ENCODE measurements around the gene FUCA2. TPM values are rescaled to one million over a fixed set of nuclear protein-coding genes. Genes with fewer than 3 reads are reported as not detected.
A peak's percentile ranks its signal among the peaks of the same experiment; 100 is the strongest.

Gene FUCA2
- total and polyA plus RNA-seq, 2 of the 8 experiments (the other 6 are each of a cell fraction or from before 2014, with no cell fraction given) = 24.2 to 47.2 TPM

DNA sequence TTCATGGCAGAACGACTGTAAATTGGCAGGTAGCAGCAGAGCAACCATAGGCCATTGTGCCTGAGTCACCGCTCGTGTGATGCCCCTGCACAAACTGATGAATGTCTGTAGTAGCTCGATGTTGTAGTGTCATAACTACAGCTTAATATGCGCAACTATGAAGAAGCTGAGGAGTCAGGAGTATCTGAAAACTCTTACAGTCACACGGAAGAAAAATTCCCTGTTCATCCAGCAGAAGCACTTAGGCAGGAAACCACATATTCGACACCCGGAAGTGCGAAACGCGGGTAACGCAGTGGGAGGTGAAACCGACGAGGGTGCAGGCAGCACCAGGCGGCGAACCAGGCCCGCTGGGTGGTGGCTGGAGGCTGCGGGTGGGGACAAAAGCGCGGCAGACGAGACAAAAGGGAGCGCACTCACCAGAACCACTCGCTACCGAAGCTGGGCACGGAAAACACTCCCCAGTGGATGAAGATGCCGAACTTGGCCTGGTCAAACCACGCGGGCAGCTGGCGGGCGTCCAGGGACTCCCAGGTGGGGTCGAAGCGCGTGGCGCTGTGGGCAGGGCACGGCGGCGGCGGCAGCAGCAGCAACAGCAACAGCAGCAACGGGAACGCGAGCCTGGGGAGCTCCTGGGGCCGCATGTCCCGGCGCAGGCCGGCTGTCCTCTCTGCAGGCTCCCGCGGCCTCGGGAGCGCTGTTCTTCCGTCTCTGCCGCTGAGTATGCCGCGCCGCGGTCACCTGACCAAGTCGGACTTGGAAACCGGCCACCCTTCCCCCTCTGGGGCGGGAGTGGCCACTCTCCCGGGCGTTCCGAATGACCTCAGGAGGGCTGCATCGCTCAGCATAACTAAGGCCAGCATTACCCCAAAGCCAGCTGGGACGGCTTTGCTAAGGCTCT lies at the start of gene FUCA2 (continued):
- TF ChIP-seq, protein P1, sequence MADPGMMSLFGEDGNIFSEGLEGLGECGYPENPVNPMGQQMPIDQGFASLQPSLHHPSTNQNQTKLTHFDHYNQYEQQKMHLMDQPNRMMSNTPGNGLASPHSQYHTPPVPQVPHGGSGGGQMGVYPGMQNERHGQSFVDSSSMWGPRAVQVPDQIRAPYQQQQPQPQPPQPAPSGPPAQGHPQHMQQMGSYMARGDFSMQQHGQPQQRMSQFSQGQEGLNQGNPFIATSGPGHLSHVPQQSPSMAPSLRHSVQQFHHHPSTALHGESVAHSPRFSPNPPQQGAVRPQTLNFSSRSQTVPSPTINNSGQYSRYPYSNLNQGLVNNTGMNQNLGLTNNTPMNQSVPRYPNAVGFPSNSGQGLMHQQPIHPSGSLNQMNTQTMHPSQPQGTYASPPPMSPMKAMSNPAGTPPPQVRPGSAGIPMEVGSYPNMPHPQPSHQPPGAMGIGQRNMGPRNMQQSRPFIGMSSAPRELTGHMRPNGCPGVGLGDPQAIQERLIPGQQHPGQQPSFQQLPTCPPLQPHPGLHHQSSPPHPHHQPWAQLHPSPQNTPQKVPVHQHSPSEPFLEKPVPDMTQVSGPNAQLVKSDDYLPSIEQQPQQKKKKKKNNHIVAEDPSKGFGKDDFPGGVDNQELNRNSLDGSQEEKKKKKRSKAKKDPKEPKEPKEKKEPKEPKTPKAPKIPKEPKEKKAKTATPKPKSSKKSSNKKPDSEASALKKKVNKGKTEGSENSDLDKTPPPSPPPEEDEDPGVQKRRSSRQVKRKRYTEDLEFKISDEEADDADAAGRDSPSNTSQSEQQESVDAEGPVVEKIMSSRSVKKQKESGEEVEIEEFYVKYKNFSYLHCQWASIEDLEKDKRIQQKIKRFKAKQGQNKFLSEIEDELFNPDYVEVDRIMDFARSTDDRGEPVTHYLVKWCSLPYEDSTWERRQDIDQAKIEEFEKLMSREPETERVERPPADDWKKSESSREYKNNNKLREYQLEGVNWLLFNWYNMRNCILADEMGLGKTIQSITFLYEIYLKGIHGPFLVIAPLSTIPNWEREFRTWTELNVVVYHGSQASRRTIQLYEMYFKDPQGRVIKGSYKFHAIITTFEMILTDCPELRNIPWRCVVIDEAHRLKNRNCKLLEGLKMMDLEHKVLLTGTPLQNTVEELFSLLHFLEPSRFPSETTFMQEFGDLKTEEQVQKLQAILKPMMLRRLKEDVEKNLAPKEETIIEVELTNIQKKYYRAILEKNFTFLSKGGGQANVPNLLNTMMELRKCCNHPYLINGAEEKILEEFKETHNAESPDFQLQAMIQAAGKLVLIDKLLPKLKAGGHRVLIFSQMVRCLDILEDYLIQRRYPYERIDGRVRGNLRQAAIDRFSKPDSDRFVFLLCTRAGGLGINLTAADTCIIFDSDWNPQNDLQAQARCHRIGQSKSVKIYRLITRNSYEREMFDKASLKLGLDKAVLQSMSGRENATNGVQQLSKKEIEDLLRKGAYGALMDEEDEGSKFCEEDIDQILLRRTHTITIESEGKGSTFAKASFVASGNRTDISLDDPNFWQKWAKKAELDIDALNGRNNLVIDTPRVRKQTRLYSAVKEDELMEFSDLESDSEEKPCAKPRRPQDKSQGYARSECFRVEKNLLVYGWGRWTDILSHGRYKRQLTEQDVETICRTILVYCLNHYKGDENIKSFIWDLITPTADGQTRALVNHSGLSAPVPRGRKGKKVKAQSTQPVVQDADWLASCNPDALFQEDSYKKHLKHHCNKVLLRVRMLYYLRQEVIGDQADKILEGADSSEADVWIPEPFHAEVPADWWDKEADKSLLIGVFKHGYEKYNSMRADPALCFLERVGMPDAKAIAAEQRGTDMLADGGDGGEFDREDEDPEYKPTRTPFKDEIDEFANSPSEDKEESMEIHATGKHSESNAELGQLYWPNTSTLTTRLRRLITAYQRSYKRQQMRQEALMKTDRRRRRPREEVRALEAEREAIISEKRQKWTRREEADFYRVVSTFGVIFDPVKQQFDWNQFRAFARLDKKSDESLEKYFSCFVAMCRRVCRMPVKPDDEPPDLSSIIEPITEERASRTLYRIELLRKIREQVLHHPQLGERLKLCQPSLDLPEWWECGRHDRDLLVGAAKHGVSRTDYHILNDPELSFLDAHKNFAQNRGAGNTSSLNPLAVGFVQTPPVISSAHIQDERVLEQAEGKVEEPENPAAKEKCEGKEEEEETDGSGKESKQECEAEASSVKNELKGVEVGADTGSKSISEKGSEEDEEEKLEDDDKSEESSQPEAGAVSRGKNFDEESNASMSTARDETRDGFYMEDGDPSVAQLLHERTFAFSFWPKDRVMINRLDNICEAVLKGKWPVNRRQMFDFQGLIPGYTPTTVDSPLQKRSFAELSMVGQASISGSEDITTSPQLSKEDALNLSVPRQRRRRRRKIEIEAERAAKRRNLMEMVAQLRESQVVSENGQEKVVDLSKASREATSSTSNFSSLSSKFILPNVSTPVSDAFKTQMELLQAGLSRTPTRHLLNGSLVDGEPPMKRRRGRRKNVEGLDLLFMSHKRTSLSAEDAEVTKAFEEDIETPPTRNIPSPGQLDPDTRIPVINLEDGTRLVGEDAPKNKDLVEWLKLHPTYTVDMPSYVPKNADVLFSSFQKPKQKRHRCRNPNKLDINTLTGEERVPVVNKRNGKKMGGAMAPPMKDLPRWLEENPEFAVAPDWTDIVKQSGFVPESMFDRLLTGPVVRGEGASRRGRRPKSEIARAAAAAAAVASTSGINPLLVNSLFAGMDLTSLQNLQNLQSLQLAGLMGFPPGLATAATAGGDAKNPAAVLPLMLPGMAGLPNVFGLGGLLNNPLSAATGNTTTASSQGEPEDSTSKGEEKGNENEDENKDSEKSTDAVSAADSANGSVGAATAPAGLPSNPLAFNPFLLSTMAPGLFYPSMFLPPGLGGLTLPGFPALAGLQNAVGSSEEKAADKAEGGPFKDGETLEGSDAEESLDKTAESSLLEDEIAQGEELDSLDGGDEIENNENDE (IDR thresholded peaks at IDR 0.05; ENCODE audit: insufficient replicate concordance, low read length) = no peak
- TF ChIP-seq CTBP2 (IDR thresholded peaks at IDR 0.05; ENCODE audit: borderline replicate concordance, insufficient read depth, insufficient read length, low read length) (no peak), EGR1 (IDR thresholded peaks at IDR 0.05; ENCODE audit: borderline replicate concordance, low read depth, low read length) (no peak), SUZ12 (IDR thresholded peaks at IDR 0.05; ENCODE audit: low read length) (no peak), JUN (IDR thresholded peaks at IDR 0.05; ENCODE audit: low read depth, low read length) (0 out of 2 replicates have a peak, but pooled peaks have one; percentile 10), HDAC2 (IDR thresholded peaks at IDR 0.05; ENCODE audit: borderline replicate concordance in 1 of 2, low read depth in 2 of 2, low read length in 2 of 2) (no peak; a peak in 1 of 4 replicates), NRF1 (IDR thresholded peaks at IDR 0.05; ENCODE audit: low read depth, low read length) (no peak)

Measured in H1 (cell line).